MM.1S (cell line): Measurements from ENCODE around the gene AP3B1.

Experiments used
- DNase-seq: peaks from one replicate; pipeline ENCODE4 v3.0.0-alpha.2; 2015
- H2AFZ ChIP-seq: fragments of 300-600 bp; sonication (generic); 2 replicates; pipeline ENCODE4 v1.6.0; 2016; ENCODE audit warnings: antibody characterized with exemption, low read length
- H3F3A ChIP-seq: fragments of 300-600 bp; sonication (generic); 2 replicates; pipeline ENCODE4 v1.6.1; 2016; ENCODE audit warnings: mild to moderate bottlenecking, antibody characterized with exemption, low read length, moderate library complexity, mixed read lengths; ENCODE audit not compliant: insufficient read depth
- H3K27ac ChIP-seq: fragments of 300-600 bp; sonication (generic); 2 replicates; pipeline ENCODE4 v1.5.1; 2016; ENCODE audit warnings: mild to moderate bottlenecking, low read length
- H3K27me3 ChIP-seq: fragments of 300-600 bp; sonication (generic); replicated peaks from 2 replicates; pipeline ENCODE4 v1.6.0; 2016; ENCODE audit warnings: low read length; ENCODE audit not compliant: insufficient read depth
- H3K36me3 ChIP-seq: fragments of 300-600 bp; sonication (generic); replicated peaks from 2 replicates; pipeline ENCODE4 v1.6.1; 2016; ENCODE audit warnings: mild to moderate bottlenecking, low read length, mixed read lengths; ENCODE audit not compliant: insufficient read depth
- H3K4me1 ChIP-seq: fragments of 300-600 bp; sonication (generic); 2 replicates; pipeline ENCODE4 v1.6.1; 2016; ENCODE audit warnings: low read length, mixed read lengths
- H3K4me2 ChIP-seq: fragments of 300-600 bp; sonication (generic); 2 replicates; pipeline ENCODE4 v1.6.0; 2016; ENCODE audit warnings: low read depth, low read length
- H3K4me3 ChIP-seq: fragments of 300-600 bp; sonication (generic); 2 replicates; pipeline ENCODE4 v1.5.1; 2016; ENCODE audit warnings: low read length, mixed read lengths
- H3K79me2 ChIP-seq: fragments of 300-600 bp; sonication (generic); 2 replicates; pipeline ENCODE4 v1.6.1; 2016; ENCODE audit warnings: mixed run types, low read length, mixed read lengths
- H3K9ac ChIP-seq: fragments of 300-600 bp; sonication (generic); 2 replicates; pipeline ENCODE4 v1.6.1; 2016; ENCODE audit warnings: low read length, mixed read lengths
- H3K9me2 ChIP-seq: fragments of 300-600 bp; sonication (generic); replicated peaks from 2 replicates; pipeline ENCODE4 v1.6.1; 2016; ENCODE audit warnings: mild to moderate bottlenecking, low read length, mixed read lengths; ENCODE audit not compliant: insufficient read depth
- H3K9me3 ChIP-seq: fragments of 300-600 bp; sonication (generic); replicated peaks from 2 replicates; pipeline ENCODE4 v1.6.1; 2016; ENCODE audit warnings: mild to moderate bottlenecking, low read length, mixed read lengths; ENCODE audit not compliant: insufficient read depth
- H4K20me1 ChIP-seq: fragments of 300-600 bp; sonication (generic); 2 replicates; pipeline ENCODE4 v1.6.1; 2016; ENCODE audit warnings: mild to moderate bottlenecking, low read length, moderate library complexity, mixed read lengths; ENCODE audit not compliant: insufficient read depth
- CTCF ChIP-seq: fragments of 300-600 bp; sonication (generic); IDR thresholded peaks from 2 replicates; pipeline ENCODE4 v1.5.1; 2016; ENCODE audit warnings: antibody characterized with exemption, low read length, mixed read lengths
- EZH2 ChIP-seq: fragments of 300-600 bp; sonication (generic); optimal IDR thresholded peaks from 2 replicates; pipeline ENCODE3; 2017; ENCODE audit warnings: low read depth, mild to moderate bottlenecking, antibody characterized with exemption, low read length, mixed read lengths
- EZH2phosphoT487 ChIP-seq: fragments of 300-600 bp; sonication (generic); IDR thresholded peaks from 2 replicates; pipeline ENCODE4 v1.6.1; 2018; ENCODE audit warnings: antibody characterized with exemption, low read length

The AP3B1 gene

GRCh38 chr5:78215972-78216371, 78.5 kb downstream of the AP3B1 start:
- no peaks in the 10 kb centered on the region for H3K27me3 ChIP-seq
- H3F3A ChIP-seq: no peaks in the 10 kb centered on the region
- TF ChIP-seq CTCF: no peak
- TF ChIP-seq EZH2phosphoT487: no peak
- no peak for TF ChIP-seq EZH2
- H3K9me3 ChIP-seq: no peaks in the 10 kb centered on the region
- H3K4me2 ChIP-seq: no peak overlapping the region
- H2AFZ ChIP-seq: no peak overlapping the region
- H3K9me2 ChIP-seq: no peaks in the 10 kb centered on the region
- no peaks in the 10 kb centered on the region for H3K36me3 ChIP-seq
- H3K4me1 ChIP-seq: no peaks in the 10 kb centered on the region
- no peaks in the 10 kb centered on the region for H4K20me1 ChIP-seq
- DNase-seq: no peak
- H3K27ac ChIP-seq: no peak overlapping the region
- no peak overlapping the region for H3K9ac ChIP-seq
- H3K4me3 ChIP-seq: no peak overlapping the region
- H3K79me2 ChIP-seq: no peaks in the 10 kb centered on the region

GRCh38 chr5:78215565-78215964, 78.9 kb downstream of the AP3B1 start:
- H3K4me1 ChIP-seq: no peaks in the 10 kb centered on the region
- no peak overlapping the region for H3K4me3 ChIP-seq
- H3K36me3 ChIP-seq: no peaks in the 10 kb centered on the region
- no peaks in the 10 kb centered on the region for H3K9me2 ChIP-seq
- H3F3A ChIP-seq: no peaks in the 10 kb centered on the region
- no peak overlapping the region for H3K27ac ChIP-seq
- no peaks in the 10 kb centered on the region for H3K27me3 ChIP-seq
- H3K4me2 ChIP-seq: no peak overlapping the region
- no peak overlapping the region for H2AFZ ChIP-seq
- H3K79me2 ChIP-seq: no peaks in the 10 kb centered on the region
- H3K9me3 ChIP-seq: no peaks in the 10 kb centered on the region
- H3K9ac ChIP-seq: no peak overlapping the region
- no peaks in the 10 kb centered on the region for H4K20me1 ChIP-seq
- DNase-seq: no peak
- TF ChIP-seq EZH2phosphoT487 (no peak), CTCF (no peak), EZH2 (no peak)

- Histone ChIP-seq H3K4me2 (no peak overlapping the region), H4K20me1 (no peaks in the 10 kb centered on the region), H3K9ac (no peak overlapping the region), H3K9me3 (no peaks in the 10 kb centered on the region), H3K9me2 (no peaks in the 10 kb centered on the region), H3K27ac (no peak overlapping the region), H3F3A (no peaks in the 10 kb centered on the region), H2AFZ (no peak overlapping the region), H3K4me3 (no peak overlapping the region), H3K27me3 (no peaks in the 10 kb centered on the region), H3K4me1 (no peaks in the 10 kb centered on the region), H3K79me2 (no peaks in the 10 kb centered on the region), H3K36me3 (no peaks in the 10 kb centered on the region)
- DNase-seq: no peak
- TF ChIP-seq EZH2: no peak
- TF ChIP-seq CTCF: no peak
- no peak for TF ChIP-seq EZH2phosphoT487
These were observed 80.7 kb downstream of the AP3B1 start for GRCh38 chr5:78213799-78214198.
